Measurements from ENCODE around the gene ABCC5. TPM values are rescaled to one million over a fixed set of nuclear protein-coding genes. Genes with fewer than 3 reads are reported as not detected.

ABCC5 gene
- total and polyA plus RNA-seq, 2 experiments from 2014 or later, result 14.7 to 17.1 TPM

- Histone ChIP-seq H3K4me1 (ENCODE audit: insufficient read depth) (no peaks in the 10 kb centered on the region), H3K9ac (no peak overlapping the region), H3K4me2 (ENCODE audit: unreplicated experiment) (no peak overlapping the region), H3K27me3 (replicated peaks; ENCODE audit: insufficient read depth) (no peaks in the 10 kb centered on the region), H3K4me3 (no peak overlapping the region), H4K20me1 (ENCODE audit: insufficient read depth) (no peaks in the 10 kb centered on the region), H3K9me3 (ENCODE audit: low read depth) (no peaks in the 10 kb centered on the region), H3F3A (ENCODE audit: insufficient read depth) (peaks cover 4% of the 10 kb centered on the region; the same call in 1 of the 2 replicates), H3K36me3 (ENCODE audit: low read depth) (peaks cover 6% of the 10 kb centered on the region; the same call in 1 of the 2 replicates), H2AFZ (no peak overlapping the region), H3K9me2 (ENCODE audit: insufficient read depth) (no peaks in the 10 kb centered on the region), H3K79me2 (ENCODE audit: insufficient read depth) (no peaks in the 10 kb centered on the region), H3K27ac (no peak overlapping the region)
- WGBS, 2 experiments (ENCODE audit: low coverage in 1 of 2, low lambda C conversion rate in 2 of 2, missing lambda C conversion rate in 2 of 2), result 56 to 58% methylated on average over 3 of the region's 3 CpGs
- DNase-seq, result no peak
- in situ Hi-C loops (cut with MboI), result no loop called here
- no peak for TF ChIP-seq EZH2 (IDR thresholded peaks at IDR 0.05; ENCODE audit: insufficient read depth, poor library complexity, severe bottlenecking)
- TF ChIP-seq EZH2phosphoT487 (IDR thresholded peaks at IDR 0.05; ENCODE audit: insufficient read depth, low read depth), result no peak
Observed at GRCh38 chr3:183962807-183963206, 54.9 kb downstream of the ABCC5 start.

DNA sequence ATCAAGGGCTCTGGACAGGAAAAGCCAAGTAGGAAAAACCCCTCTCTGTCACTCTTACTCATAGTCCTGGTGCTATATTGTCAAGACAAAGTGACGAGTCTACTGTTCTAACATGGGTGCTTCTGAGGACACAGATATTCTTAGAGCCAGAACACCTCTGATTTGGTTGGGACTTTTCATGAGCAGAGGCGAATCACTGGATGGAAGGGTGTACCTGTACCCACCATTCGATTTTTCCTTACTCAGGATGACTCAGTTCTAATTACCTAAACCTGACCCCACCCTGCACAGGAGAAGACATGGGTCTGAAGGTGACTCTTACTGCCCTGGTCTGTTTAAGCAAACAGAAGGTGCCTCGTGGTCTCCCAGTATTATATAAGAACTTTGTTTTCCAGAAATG, 58.5 kb downstream of the ABCC5 start:
- H3K9me3 ChIP-seq (ENCODE audit: low read depth), result no peaks in the 10 kb centered on the region
- no peak overlapping the region for H3K9ac ChIP-seq
- no peaks in the 10 kb centered on the region for H4K20me1 ChIP-seq (ENCODE audit: insufficient read depth)
- H3K27ac ChIP-seq, result no peak overlapping the region
- no peaks in the 10 kb centered on the region for H3K4me1 ChIP-seq (ENCODE audit: insufficient read depth)
- H3K9me2 ChIP-seq (ENCODE audit: insufficient read depth), result no peaks in the 10 kb centered on the region
- no peak overlapping the region for H3K4me3 ChIP-seq
- H3K79me2 ChIP-seq (ENCODE audit: insufficient read depth), result no peaks in the 10 kb centered on the region
- 85 to 89% methylated on average over 4 of the region's 4 CpGs for whole genome bisulfite sequencing, 2 experiments (ENCODE audit: low coverage in 1 of 2, low lambda C conversion rate in 2 of 2, missing lambda C conversion rate in 2 of 2)
- no peak for DNase-seq
- H3F3A ChIP-seq (ENCODE audit: insufficient read depth), result peaks cover 4% of the 10 kb centered on the region; the same call in 1 of the 2 replicates
- H3K27me3 ChIP-seq (replicated peaks; ENCODE audit: insufficient read depth), result no peaks in the 10 kb centered on the region
- TF ChIP-seq EZH2 (IDR thresholded peaks at IDR 0.05; ENCODE audit: insufficient read depth, poor library complexity, severe bottlenecking) (no peak), EZH2phosphoT487 (IDR thresholded peaks at IDR 0.05; ENCODE audit: insufficient read depth, low read depth) (no peak)
- H2AFZ ChIP-seq, result no peak overlapping the region
- in situ Hi-C loops (cut with MboI), result no loop called here
- H3K36me3 ChIP-seq (ENCODE audit: low read depth), result no peaks in the 10 kb centered on the region; the same call in 1 of the 2 replicates
- no peak overlapping the region for H3K4me2 ChIP-seq (ENCODE audit: unreplicated experiment)

- Histone ChIP-seq H3K9me3 (ENCODE audit: low read depth) (no peaks in the 10 kb centered on the region), H3K36me3 (ENCODE audit: low read depth) (no peaks in the 10 kb centered on the region; the same call in 1 of the 2 replicates), H2AFZ (no peak overlapping the region), H4K20me1 (ENCODE audit: insufficient read depth) (no peaks in the 10 kb centered on the region), H3K79me2 (ENCODE audit: insufficient read depth) (no peaks in the 10 kb centered on the region), H3F3A (ENCODE audit: insufficient read depth) (peaks cover 4% of the 10 kb centered on the region; the same call in 1 of the 2 replicates), H3K4me2 (ENCODE audit: unreplicated experiment) (no peak overlapping the region), H3K9ac (no peak overlapping the region), H3K9me2 (ENCODE audit: insufficient read depth) (no peaks in the 10 kb centered on the region), H3K27ac (no peak overlapping the region), H3K27me3 (replicated peaks; ENCODE audit: insufficient read depth) (no peaks in the 10 kb centered on the region), H3K4me3 (no peak overlapping the region), H3K4me1 (ENCODE audit: insufficient read depth) (no peaks in the 10 kb centered on the region)
- in situ Hi-C loops (cut with MboI), result no loop called here
- no peak for DNase-seq
- TF ChIP-seq EZH2 (IDR thresholded peaks at IDR 0.05; ENCODE audit: insufficient read depth, poor library complexity, severe bottlenecking), result no peak
- no peak for TF ChIP-seq EZH2phosphoT487 (IDR thresholded peaks at IDR 0.05; ENCODE audit: insufficient read depth, low read depth)
- 96 to 98% methylated on average over 4 of the region's 4 CpGs for WGBS, 2 experiments (ENCODE audit: low coverage in 1 of 2, low lambda C conversion rate in 2 of 2, missing lambda C conversion rate in 2 of 2)
Observed at GRCh38 chr3:183958775-183959174, 58.9 kb downstream of the ABCC5 start.

- no peak overlapping the region for H3K9ac ChIP-seq
- H2AFZ ChIP-seq, result no peak overlapping the region
- no peak overlapping the region for H3K27ac ChIP-seq
- TF ChIP-seq EZH2phosphoT487 (IDR thresholded peaks at IDR 0.05; ENCODE audit: insufficient read depth, low read depth), result no peak
- TF ChIP-seq EZH2 (IDR thresholded peaks at IDR 0.05; ENCODE audit: insufficient read depth, poor library complexity, severe bottlenecking), result no peak
- in situ Hi-C loops (cut with MboI), result no loop called here
- H3K27me3 ChIP-seq (replicated peaks; ENCODE audit: insufficient read depth), result no peaks in the 10 kb centered on the region
- H3K4me2 ChIP-seq (ENCODE audit: unreplicated experiment), result no peak overlapping the region
- peaks cover 4% of the 10 kb centered on the region; the same call in 1 of the 2 replicates for H3F3A ChIP-seq (ENCODE audit: insufficient read depth)
- 84 to 86% methylated on average over 3 of the region's 3 CpGs for WGBS, 2 experiments (ENCODE audit: low coverage in 1 of 2, low lambda C conversion rate in 2 of 2, missing lambda C conversion rate in 2 of 2)
- no peaks in the 10 kb centered on the region for H3K79me2 ChIP-seq (ENCODE audit: insufficient read depth)
- DNase-seq, result no peak
- no peak overlapping the region for H3K4me3 ChIP-seq
- H3K9me2 ChIP-seq (ENCODE audit: insufficient read depth), result no peaks in the 10 kb centered on the region
- no peaks in the 10 kb centered on the region for H3K4me1 ChIP-seq (ENCODE audit: insufficient read depth)
- no peaks in the 10 kb centered on the region for H4K20me1 ChIP-seq (ENCODE audit: insufficient read depth)
- no peaks in the 10 kb centered on the region for H3K9me3 ChIP-seq (ENCODE audit: low read depth)
- no peaks in the 10 kb centered on the region; the same call in 1 of the 2 replicates for H3K36me3 ChIP-seq (ENCODE audit: low read depth)
Observed at GRCh38 chr3:183958226-183958625, 59.5 kb downstream of the ABCC5 start.

DNA sequence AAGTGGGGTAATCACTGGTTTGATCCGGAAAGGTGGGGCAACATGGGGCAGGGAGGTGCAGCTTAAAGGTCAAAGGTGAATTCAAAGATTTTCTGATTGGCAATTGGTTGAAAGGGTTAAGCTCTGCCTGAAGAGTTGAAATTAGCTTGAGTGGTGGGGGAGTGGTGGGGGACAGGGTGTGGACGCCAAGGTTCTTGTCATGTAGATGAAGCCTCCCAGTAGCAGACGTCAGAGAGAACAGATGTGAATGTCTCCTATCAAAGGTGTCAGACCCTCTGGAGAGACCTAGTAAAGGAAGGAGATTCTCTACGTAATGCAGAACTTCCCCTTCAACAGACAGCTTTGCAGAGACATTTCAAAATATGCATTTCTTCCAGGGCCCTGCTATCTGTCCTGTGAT, 62.8 kb downstream of the ABCC5 start:
- no peak for TF ChIP-seq EZH2 (IDR thresholded peaks at IDR 0.05; ENCODE audit: insufficient read depth, poor library complexity, severe bottlenecking)
- TF ChIP-seq EZH2phosphoT487 (IDR thresholded peaks at IDR 0.05; ENCODE audit: insufficient read depth, low read depth), result no peak
- DNase-seq, result no peak
- no peak overlapping the region for H3K4me3 ChIP-seq

More for the DNA sequence above, 62.8 kb downstream of the ABCC5 start:
- no peaks in the 10 kb centered on the region for H3K79me2 ChIP-seq (ENCODE audit: insufficient read depth)
- peaks cover 9% of the 10 kb centered on the region for H3K36me3 ChIP-seq (ENCODE audit: low read depth)
- peaks cover 4% of the 10 kb centered on the region; the same call in 1 of the 2 replicates for H3F3A ChIP-seq (ENCODE audit: insufficient read depth)
- no peak overlapping the region for H3K9ac ChIP-seq
- H3K27ac ChIP-seq, result no peak overlapping the region
- no peaks in the 10 kb centered on the region for H3K9me3 ChIP-seq (ENCODE audit: low read depth)
- H2AFZ ChIP-seq, result no peak overlapping the region
- H3K9me2 ChIP-seq (ENCODE audit: insufficient read depth), result no peaks in the 10 kb centered on the region
- in situ Hi-C loops (cut with MboI), result no loop called here
- no peaks in the 10 kb centered on the region for H3K27me3 ChIP-seq (replicated peaks; ENCODE audit: insufficient read depth)
- WGBS, 2 experiments (ENCODE audit: low coverage in 1 of 2, low lambda C conversion rate in 2 of 2, missing lambda C conversion rate in 2 of 2), result 72 to 81% methylated on average over 4 of the region's 4 CpGs
- H4K20me1 ChIP-seq (ENCODE audit: insufficient read depth), result no peaks in the 10 kb centered on the region
- H3K4me1 ChIP-seq (ENCODE audit: insufficient read depth), result no peaks in the 10 kb centered on the region
- no peak overlapping the region for H3K4me2 ChIP-seq (ENCODE audit: unreplicated experiment)
